ENCODE data around the gene TMEM14A. TPM values are rescaled to one million over a fixed set of nuclear protein-coding genes. Genes with fewer than 3 reads are reported as not detected.

Gene TMEM14A
- polyA plus RNA-seq, 1 donor from 2014 or later: 326 TPM

GRCh38 chr6:52681416-52681815 is 10.5 kb downstream of the TMEM14A start:
- no peaks in the 10 kb centered on the region for H4K20me1 ChIP-seq (ENCODE audit: insufficient read depth)
- H2AFZ ChIP-seq (ENCODE audit: low read depth, low read length): no peak overlapping the region
- peaks cover 5% of the 10 kb centered on the region for H3K36me3 ChIP-seq (ENCODE audit: insufficient read depth, low read length)
- H3F3A ChIP-seq (ENCODE audit: insufficient read depth, low read length, poor library complexity, severe bottlenecking): no peaks in the 10 kb centered on the region
- H3K27ac ChIP-seq (ENCODE audit: low read length): no peak overlapping the region
- no peak for TF ChIP-seq CTCF (IDR thresholded peaks at IDR 0.05; ENCODE audit: poor library complexity, severe bottlenecking)
- TF ChIP-seq RAD21 (conservative IDR thresholded peaks at IDR 0.05): no peak
- TF ChIP-seq SMC3 (conservative IDR thresholded peaks at IDR 0.05; ENCODE audit: poor library complexity): no peak
- no peak for TF ChIP-seq TAF1 (IDR thresholded peaks at IDR 0.05; ENCODE audit: low read depth)
- no peak for TF ChIP-seq EP300 (conservative IDR thresholded peaks at IDR 0.05; ENCODE audit: poor library complexity, severe bottlenecking)
- no peak for TF ChIP-seq MXI1 (conservative IDR thresholded peaks at IDR 0.05; ENCODE audit: poor library complexity, severe bottlenecking)
- no peak for TF ChIP-seq POLR2AphosphoS5 (IDR thresholded peaks at IDR 0.05)
- no peak for TF ChIP-seq REST (IDR thresholded peaks at IDR 0.05; ENCODE audit: borderline replicate concordance)
- TF ChIP-seq EZH2 (IDR thresholded peaks at IDR 0.05; ENCODE audit: borderline replicate concordance, insufficient read depth, low read length, poor library complexity, severe bottlenecking): no peak
- H3K27me3 ChIP-seq (ENCODE audit: insufficient read depth, low read depth, low read length): no peaks in the 10 kb centered on the region
- no peak overlapping the region for H3K9ac ChIP-seq (ENCODE audit: low read length)
- no peaks in the 10 kb centered on the region for H3K9me2 ChIP-seq (ENCODE audit: insufficient read depth, low read length)
- H3K9me3 ChIP-seq (ENCODE audit: low read length): no peaks in the 10 kb centered on the region
- no peaks in the 10 kb centered on the region for H3K79me2 ChIP-seq (replicated peaks; ENCODE audit: insufficient read depth, low read length)
- H3K4me3 ChIP-seq (ENCODE audit: low read length): no peak overlapping the region
- H3K4me2 ChIP-seq (ENCODE audit: low read length): no peak overlapping the region

- Histone ChIP-seq H3K27ac (ENCODE audit: low read length) (no peak overlapping the region), H3K9me3 (ENCODE audit: low read length) (no peaks in the 10 kb centered on the region), H3K36me3 (ENCODE audit: insufficient read depth, low read length) (no peaks in the 10 kb centered on the region), H2AFZ (ENCODE audit: low read depth, low read length) (no peak overlapping the region), H3K9me2 (ENCODE audit: insufficient read depth, low read length) (no peaks in the 10 kb centered on the region), H3F3A (ENCODE audit: insufficient read depth, low read length, poor library complexity, severe bottlenecking) (no peaks in the 10 kb centered on the region), H4K20me1 (ENCODE audit: insufficient read depth) (no peaks in the 10 kb centered on the region), H3K27me3 (ENCODE audit: insufficient read depth, low read depth, low read length) (no peaks in the 10 kb centered on the region), H3K9ac (ENCODE audit: low read length) (no peak overlapping the region), H3K4me2 (ENCODE audit: low read length) (no peak overlapping the region), H3K79me2 (replicated peaks; ENCODE audit: insufficient read depth, low read length) (no peaks in the 10 kb centered on the region), H3K4me3 (ENCODE audit: low read length) (no peak overlapping the region)
- TF ChIP-seq CTCF (IDR thresholded peaks at IDR 0.05; ENCODE audit: poor library complexity, severe bottlenecking) (no peak), REST (IDR thresholded peaks at IDR 0.05; ENCODE audit: borderline replicate concordance) (no peak), TAF1 (IDR thresholded peaks at IDR 0.05; ENCODE audit: low read depth) (no peak), EZH2 (IDR thresholded peaks at IDR 0.05; ENCODE audit: borderline replicate concordance, insufficient read depth, low read length, poor library complexity, severe bottlenecking) (no peak), RAD21 (conservative IDR thresholded peaks at IDR 0.05) (no peak), EP300 (conservative IDR thresholded peaks at IDR 0.05; ENCODE audit: poor library complexity, severe bottlenecking) (peak; percentile 39), POLR2AphosphoS5 (IDR thresholded peaks at IDR 0.05) (peak; percentile 18)
Measured at GRCh38 chr6:52686878-52687699, 16.2 kb downstream of the TMEM14A start.

Measured in neural cell (in vitro differentiated cells).